Sigmoid colon (tissue), 7 donors: Measurements from ENCODE around the gene SLC38A2. TPM values are rescaled to one million over a fixed set of nuclear protein-coding genes. Genes with fewer than 3 reads are reported as not detected.

Source experiments
- DNase-seq: peaks from one replicate; pipeline ENCODE4 v3.0.0-alpha.2; 2019
- H3K27ac ChIP-seq, 4 donors: fragments of 200-600 bp; sonication (generic); one replicate each; pipeline ENCODE4 v1.5.1; 2016 to 2019; ENCODE audit warnings: mild to moderate bottlenecking in 1 of 4
- H3K27me3 ChIP-seq, 3 donors: fragments of 200-600 bp; sonication (generic); one replicate each; pipeline ENCODE4 v1.5.1; 2019; ENCODE audit warnings: mild to moderate bottlenecking in 1 of 3
- H3K36me3 ChIP-seq, 4 donors: fragments of 200-600 bp; sonication (generic); one replicate each; pipeline ENCODE4 v1.5.1; 2016 to 2019
- H3K4me1 ChIP-seq, 4 donors: fragments of 200-600 bp; sonication (generic); one replicate each; pipeline ENCODE4 v1.5.1; 2017 to 2019
- H3K4me3 ChIP-seq, 4 donors: fragments of 200-600 bp; sonication (generic); one replicate each; pipeline ENCODE4 v1.5.1; 2017 to 2019; ENCODE audit warnings: mild to moderate bottlenecking in 2 of 4, moderate library complexity in 1 of 4
- H3K9me3 ChIP-seq, 4 donors: fragments of 200-600 bp in 3 of 4; sonication (generic) in 3 of 4; one replicate each; pipeline versions ENCODE4 v1.5.1 to v1.6.1; 2013 to 2019
- EP300 ChIP-seq, 4 donors: sonication (generic); formaldehyde crosslinking; IDR thresholded peaks; one replicate each; pipeline ENCODE4 v1.6.1; 2017; ENCODE audit warnings: antibody characterized with exemption in 4 of 4
- POLR2A ChIP-seq, 2 donors: fragments of 450-650 bp; IDR thresholded peaks; one replicate each; pipeline ENCODE4 v1.6.1; 2016; ENCODE audit warnings: antibody characterized with exemption in 2 of 2, mild to moderate bottlenecking in 2 of 2, moderate library complexity in 2 of 2
- POLR2AphosphoS5 ChIP-seq, 4 donors: sonication (generic); formaldehyde crosslinking; IDR thresholded peaks; one replicate each; pipeline ENCODE4 v1.6.1; 2017; ENCODE audit warnings: antibody characterized with exemption in 4 of 4
- WGBS, 2 donors: extraction: QIAGEN DNeasy Blood & Tissue Kit; methylation state at CpG; one replicate each; pipeline ENCODE4 v1.1.7; 2013; 5-methylcytosine and 5-hydroxymethylcytosine counted together
- intact Hi-C: fragments of 100-400 bp; cut with DNase I; formaldehyde crosslinking; loops from one replicate; pipeline ENCODE4 v1.15.1; 2023
- polyA plus RNA-seq, 3 donors: library from polyadenylated mRNA; stranded (reverse); fragments of 200-250 nt; gene quantifications; one replicate each; pipeline ENCODE4 v1.2.3, GENCODE V29; 2013
- total RNA-seq, 4 donors: library from RNA; depleted of rRNA; stranded (reverse); fragments of >200 nt; gene quantifications; one replicate each; pipeline ENCODE4 v1.1.0, GENCODE V29; 2016
- TF ChIP-seq, protein P1 (sequence below), 4 experiments: fragments of 450-650 bp in 3 of 4; fragments of 200-600 bp in 1 of 4; IDR thresholded peaks; one replicate each; pipeline ENCODE4 v1.5.1; 2016 to 2019; ENCODE audit warnings: antibody characterized with exemption in 4 of 4, mild to moderate bottlenecking in 3 of 4, moderate library complexity in 2 of 4
- donor health status: healthy with polysubstance abuse.
- donor health status: Bipolar disorder and iron deficiency.
- donor health status: healthy.

The SLC38A2 gene
- total and polyA plus RNA-seq, 7 donors: 17.6 to 299 (median 234) TPM

DNA sequence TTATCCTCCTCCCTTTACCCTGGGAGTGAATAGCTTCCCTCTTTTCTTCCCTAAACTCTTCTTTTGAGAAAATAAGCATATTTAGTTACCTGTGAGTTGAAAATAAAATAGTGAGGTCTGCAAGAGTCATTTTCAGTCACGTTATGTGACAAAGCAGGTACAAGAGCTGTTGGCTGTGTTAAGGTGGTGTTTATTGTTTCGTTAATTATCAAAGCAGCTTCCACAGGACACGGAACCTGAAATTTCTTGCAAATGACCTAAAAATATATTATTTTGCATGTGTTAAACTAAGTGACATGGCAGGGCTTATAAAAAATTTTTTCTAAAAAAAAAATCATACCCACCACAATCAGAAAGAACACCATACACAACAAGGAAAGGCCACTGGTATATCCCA lies 8.3 kb downstream of the SLC38A2 start:
- DNase-seq: no peak
- Histone ChIP-seq H3K9me3 (no peaks in the 10 kb centered on the region), H3K4me1 (peaks cover 0 to 99% (median 71%) of the 10 kb centered on the region in 4 donors), H3K27ac (peak overlapping the region in 2 of 4 donors; percentile 44 to 99), H3K36me3 (peaks cover 37 to 100% (median 95%) of the 10 kb centered on the region in 4 donors), H3K4me3 (peak overlapping the region in 1 of 4 donors; percentile 98), H3K27me3 (no peaks in the 10 kb centered on the region)
- TF ChIP-seq POLR2AphosphoS5 (IDR thresholded peaks at IDR 0.05) (no peak), POLR2A (IDR thresholded peaks at IDR 0.05) (no peak), EP300 (IDR thresholded peaks at IDR 0.05) (no peak)
- TF ChIP-seq, protein P1, sequence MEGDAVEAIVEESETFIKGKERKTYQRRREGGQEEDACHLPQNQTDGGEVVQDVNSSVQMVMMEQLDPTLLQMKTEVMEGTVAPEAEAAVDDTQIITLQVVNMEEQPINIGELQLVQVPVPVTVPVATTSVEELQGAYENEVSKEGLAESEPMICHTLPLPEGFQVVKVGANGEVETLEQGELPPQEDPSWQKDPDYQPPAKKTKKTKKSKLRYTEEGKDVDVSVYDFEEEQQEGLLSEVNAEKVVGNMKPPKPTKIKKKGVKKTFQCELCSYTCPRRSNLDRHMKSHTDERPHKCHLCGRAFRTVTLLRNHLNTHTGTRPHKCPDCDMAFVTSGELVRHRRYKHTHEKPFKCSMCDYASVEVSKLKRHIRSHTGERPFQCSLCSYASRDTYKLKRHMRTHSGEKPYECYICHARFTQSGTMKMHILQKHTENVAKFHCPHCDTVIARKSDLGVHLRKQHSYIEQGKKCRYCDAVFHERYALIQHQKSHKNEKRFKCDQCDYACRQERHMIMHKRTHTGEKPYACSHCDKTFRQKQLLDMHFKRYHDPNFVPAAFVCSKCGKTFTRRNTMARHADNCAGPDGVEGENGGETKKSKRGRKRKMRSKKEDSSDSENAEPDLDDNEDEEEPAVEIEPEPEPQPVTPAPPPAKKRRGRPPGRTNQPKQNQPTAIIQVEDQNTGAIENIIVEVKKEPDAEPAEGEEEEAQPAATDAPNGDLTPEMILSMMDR (IDR thresholded peaks at IDR 0.05): no peak
- intact Hi-C loops: no loop called here
- WGBS, 2 donors: 80 to 85% methylated on average over 3 of the region's 3 CpGs

DNA sequence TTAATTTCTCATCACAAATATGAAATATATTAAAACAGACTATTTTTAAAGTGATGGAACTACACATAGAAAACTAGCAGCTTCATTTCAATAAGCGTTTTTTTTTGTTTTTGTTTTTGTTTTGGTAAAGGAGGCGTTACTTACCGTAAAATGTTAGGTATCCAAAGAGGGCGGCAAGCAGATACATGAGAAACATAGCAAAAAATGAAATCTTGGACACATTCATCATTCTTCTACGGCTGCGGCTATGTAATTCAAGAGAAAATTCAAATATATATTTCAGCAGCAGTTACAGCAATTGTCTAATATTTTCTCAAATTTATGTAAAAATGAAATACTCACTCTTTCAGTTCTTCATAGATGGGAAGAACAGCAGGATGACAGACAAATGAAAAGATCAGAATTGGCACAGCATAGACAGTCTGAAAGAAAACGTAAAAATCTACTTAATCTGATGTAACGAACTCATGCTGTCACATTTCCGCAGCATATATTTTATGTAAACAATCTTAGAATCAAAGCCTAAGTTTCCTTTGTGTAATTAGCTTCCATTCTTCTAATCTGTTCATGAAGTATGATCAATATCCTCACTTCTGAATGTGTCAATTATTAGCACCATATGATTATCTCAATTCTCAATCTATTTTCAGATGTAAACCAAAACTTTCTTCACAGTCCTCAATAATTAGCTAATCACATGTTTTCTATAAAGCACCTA lies 8.8 kb downstream of the SLC38A2 start:
- Histone ChIP-seq H3K9me3 (no peaks in the 10 kb centered on the region), H3K36me3 (peaks cover 43 to 100% (median 94%) of the 10 kb centered on the region in 4 donors), H3K4me1 (peaks cover 0 to 97% (median 66%) of the 10 kb centered on the region in 4 donors), H3K4me3 (peak overlapping the region in 1 of 4 donors; percentile 98), H3K27ac (peak overlapping the region in 2 of 4 donors; percentile 44 to 99), H3K27me3 (no peaks in the 10 kb centered on the region)
- DNase-seq: no peak
- 89 to 91% methylated on average over 9 of the region's 9 CpGs for WGBS, 2 donors
- TF ChIP-seq, protein P1 (IDR thresholded peaks at IDR 0.05): no peak
- TF ChIP-seq POLR2AphosphoS5 (IDR thresholded peaks at IDR 0.05) (no peak), POLR2A (IDR thresholded peaks at IDR 0.05) (no peak), EP300 (IDR thresholded peaks at IDR 0.05) (no peak)
- intact Hi-C loops: no loop called here

DNA sequence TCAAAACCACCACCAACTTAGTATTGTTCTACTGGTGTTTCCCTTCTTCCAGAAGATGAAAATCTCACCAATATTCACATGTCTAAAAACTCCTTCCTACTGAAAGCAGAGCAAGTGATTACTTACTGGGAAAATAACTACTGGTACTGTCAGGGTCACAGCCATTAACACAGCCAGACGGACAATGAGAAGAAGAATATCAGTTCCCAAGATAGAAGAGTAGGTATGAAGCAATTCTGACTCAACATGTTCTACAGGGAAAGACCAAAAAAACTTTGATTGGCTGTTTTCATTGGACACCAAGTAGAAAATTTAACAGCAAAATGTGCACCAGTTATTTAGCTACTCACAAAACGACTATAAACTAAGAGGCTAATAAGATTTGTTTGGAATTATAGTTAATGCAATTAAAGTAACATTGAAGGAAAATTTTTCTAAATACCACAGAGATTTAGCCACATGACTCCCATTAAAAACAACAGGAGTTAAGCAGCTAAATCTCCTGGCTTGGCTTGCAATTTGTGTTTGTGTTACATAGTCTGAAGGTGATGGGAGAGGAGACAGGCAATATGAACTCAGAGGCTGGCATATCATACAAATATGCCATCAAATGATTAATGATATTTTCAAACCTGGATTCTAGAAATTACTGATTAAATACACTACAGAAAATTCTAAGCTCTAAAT lies 9.5 kb downstream of the SLC38A2 start:
- no peaks in the 10 kb centered on the region for H3K9me3 ChIP-seq
- no peak for DNase-seq
- peaks cover 0 to 90% (median 59%) of the 10 kb centered on the region in 4 donors for H3K4me1 ChIP-seq
- H3K4me3 ChIP-seq: no peak overlapping the region
- H3K36me3 ChIP-seq: peaks cover 44 to 100% (median 88%) of the 10 kb centered on the region in 4 donors
- WGBS, 2 donors: 68 to 70% methylated on average over 2 of the region's 2 CpGs
- no peak for TF ChIP-seq POLR2AphosphoS5 (IDR thresholded peaks at IDR 0.05)
- no peak for TF ChIP-seq POLR2A (IDR thresholded peaks at IDR 0.05)
- TF ChIP-seq EP300 (IDR thresholded peaks at IDR 0.05): no peak
- TF ChIP-seq, protein P1 (IDR thresholded peaks at IDR 0.05): no peak
- peak overlapping the region in 1 of 4 donors; percentile 13 for H3K27ac ChIP-seq
- H3K27me3 ChIP-seq: no peaks in the 10 kb centered on the region
- intact Hi-C loops: no loop called here

DNA sequence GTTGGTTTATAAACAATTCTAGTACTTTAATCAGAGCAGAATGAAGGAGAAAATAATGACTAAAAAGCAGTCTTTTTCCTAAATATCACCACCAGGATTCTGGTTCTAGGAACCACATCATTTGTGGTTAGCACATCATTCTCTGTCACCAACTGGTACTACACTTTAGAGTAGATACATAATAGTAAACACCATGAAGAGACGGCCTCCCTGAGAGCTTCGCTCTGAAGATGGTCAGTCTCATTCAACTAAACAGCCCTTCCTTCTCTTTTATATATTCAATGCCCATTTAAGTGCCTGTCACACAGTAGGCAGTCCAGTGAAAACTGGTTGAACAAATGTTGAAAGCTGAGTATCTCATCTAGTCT lies 10.9 kb downstream of the SLC38A2 start:
- no peak for DNase-seq
- TF ChIP-seq, protein P1 (IDR thresholded peaks at IDR 0.05): no peak
- TF ChIP-seq POLR2AphosphoS5 (IDR thresholded peaks at IDR 0.05): no peak
- no peak overlapping the region for H3K4me3 ChIP-seq
- H3K4me1 ChIP-seq: peaks cover 0 to 76% (median 45%) of the 10 kb centered on the region in 4 donors
- H3K36me3 ChIP-seq: peaks cover 44 to 86% (median 74%) of the 10 kb centered on the region in 4 donors
- H3K27me3 ChIP-seq: no peaks in the 10 kb centered on the region
- H3K27ac ChIP-seq: no peak overlapping the region
- H3K9me3 ChIP-seq: no peaks in the 10 kb centered on the region
- intact Hi-C loops: no loop called here
- WGBS, 2 donors: 86 to 91% methylated on average over 2 of the region's 2 CpGs
